GM18498 (cell line): ENCODE measurements around the gene CA12.
"Not testable (repeated sequence)": the region's sequence is repeated elsewhere in the genome, so short reads cannot be mapped to it uniquely, and the experiment has no call there.

Experiments
- ATAC-seq: cut with Tn5 transposase; IDR thresholded peaks from one replicate; pipeline ENCODE4 v1.9.1; 2021; ENCODE audit warnings: mild to moderate bottlenecking, moderate library complexity; ENCODE audit not compliant: unreplicated experiment

Gene CA12

DNA sequence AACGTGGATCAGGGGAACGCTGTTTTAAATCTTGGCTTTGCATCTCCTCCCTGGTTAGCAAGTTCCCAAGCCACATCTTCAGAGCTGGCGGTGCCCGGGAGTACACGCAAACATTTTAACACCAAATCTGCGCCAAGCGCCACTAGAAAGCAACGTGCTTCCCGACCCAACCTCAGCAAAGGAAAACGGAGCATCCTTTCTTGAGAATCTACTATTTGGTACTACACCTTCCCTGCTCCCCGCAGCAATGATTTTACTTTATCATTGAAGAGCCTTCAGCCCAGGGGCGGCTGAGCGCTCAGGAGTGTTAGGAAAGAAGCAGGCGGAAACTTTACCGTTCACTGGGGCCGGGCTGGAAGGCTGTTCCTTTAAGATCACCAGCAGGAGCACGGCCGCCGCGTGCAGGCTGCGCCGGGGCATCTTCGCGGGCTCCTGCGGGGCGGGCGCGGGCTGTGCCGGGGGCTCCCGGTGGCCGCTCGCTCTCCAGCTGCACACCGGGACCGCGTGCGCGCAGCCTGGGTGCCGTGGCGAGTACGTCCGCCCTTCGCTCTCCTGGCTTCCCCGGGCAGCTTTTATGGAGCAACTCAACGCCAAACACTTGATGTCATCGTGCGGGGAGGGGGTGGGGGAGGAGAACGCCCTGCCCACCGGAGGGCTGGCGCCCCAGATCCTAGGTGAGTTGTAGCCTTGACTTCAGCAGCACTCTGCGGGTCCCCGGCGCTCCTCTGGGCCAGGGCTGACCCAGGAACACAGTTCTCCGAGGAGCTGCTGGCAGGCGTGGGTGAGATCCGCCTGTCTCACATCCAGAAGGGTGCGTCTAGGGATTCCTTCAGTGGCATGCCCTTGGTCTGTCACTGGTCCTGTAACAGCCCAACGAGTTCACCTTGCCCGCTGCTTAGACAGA is at the start of gene CA12:
Gene CA12 (minus strand): TSS at position 546 of the 904 bp plus-strand sequence. CDS start 126 bp downstream, at position 420.
- no peak for ATAC-seq

DNA sequence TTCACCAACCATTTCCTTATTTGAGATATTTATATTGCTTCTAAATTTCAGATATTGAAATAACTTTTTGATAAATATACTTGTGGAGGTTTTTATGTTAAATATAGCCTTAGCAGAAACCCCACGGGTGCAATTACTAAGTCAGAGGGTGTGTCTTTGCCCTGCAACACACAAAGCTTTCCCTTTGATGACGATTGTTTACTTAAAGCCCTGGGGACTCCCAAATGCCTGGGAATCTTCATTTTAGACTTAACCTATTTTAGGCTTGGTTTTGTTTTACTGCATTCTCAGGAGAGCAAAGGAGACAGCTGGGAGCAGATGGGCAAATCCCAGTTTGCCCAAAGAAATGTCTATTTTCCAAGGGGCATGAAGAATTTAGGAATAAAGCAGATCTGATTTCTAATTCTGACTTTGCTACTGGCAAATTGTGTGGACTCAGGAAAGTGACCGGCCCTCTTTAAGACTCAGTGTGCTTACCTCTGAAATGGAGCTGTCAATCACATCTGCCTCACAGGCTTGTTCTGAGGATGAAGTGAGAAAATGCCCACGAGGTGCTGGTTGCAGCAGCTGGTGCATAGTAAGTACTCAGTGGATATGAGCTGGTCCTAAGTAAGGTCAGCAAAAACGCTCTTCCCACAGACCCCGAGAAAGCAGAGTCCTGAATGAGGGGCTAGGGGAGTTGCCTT is 49.3 kb upstream of the CA12 start:
- no peak for ATAC-seq

DNA sequence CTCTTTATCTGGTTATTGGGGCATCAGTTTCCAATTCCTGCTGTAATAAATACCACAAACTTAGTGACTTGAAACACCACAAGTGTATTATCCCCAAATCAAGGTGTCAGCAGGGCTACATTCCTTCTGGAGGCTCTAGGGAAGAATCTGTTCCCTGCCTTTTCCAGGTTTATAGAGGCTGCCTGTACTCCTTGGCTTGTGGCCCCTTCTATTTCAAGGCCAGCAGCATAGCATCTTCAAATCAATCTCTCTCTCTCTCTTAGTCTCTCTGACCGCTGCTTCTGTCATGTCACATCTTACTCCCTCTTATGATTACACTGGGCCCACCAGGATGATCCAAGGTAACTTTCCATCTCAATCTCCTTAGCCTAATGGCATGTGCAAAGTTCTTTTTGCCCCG is 44.9 kb upstream of the CA12 start:
- no peak for ATAC-seq

GRCh38 chr15:63425426-63425985 is 43.9 kb upstream of the CA12 start:
- no peak for ATAC-seq

DNA sequence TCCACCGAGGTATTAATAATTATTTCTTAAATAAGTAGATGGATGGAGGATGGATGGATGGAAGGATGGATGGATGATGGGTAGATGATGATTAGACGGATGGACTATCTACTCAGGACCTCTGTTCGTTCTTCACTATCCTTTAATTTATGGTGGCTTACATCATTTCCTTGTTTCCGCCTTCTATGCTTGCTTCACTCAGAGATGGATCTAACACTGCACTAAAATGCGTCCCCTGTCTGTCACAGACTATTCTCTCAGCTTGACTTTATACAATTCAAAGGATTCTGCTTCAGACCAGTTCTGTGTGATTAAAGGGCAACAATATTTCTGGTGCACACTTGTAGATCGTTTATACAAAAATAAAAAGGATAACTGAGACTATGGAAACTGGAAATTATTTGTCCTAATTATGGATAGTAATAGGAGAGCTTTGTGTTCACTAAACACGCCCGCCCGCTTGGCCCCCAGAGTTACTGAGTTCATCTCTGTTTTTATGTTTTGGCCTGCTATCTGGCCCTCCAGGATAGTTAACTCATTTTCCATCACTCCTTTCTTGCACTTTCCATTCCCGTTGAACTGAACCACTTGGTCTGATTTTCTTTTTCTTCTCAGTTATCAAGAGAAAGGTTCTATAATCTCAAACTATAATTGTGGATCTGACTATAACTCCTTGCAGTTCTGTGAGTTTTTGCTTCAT is 41.4 kb upstream of the CA12 start:
- no peak for ATAC-seq

- ATAC-seq, result no peak
Observed at GRCh38 chr15:63421433-63421832, 39.8 kb upstream of the CA12 start.

GRCh38 chr15:63420333-63420747 is 38.7 kb upstream of the CA12 start:
- no peak for ATAC-seq

- ATAC-seq, result no peak
Observed at GRCh38 chr15:63418811-63419210, 37.2 kb upstream of the CA12 start.

DNA sequence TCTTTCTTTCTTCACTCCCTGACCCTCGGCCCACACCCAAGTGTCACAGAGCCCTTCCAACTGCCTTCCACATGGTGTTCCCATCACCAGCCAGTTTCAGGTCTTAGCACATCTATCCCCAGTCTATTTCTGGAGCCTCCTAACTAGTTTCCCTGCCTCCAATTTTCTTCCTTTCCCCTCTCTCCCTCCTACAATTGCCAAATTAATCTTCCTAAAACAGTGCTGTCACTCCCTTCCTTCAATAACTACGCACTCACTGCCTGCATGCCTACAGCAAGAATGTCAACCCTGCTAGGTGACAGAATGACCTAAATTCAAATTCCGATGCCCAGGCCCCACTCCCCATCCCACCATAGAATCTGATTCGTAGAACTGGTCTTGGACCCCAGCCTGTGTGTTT is 36.1 kb upstream of the CA12 start:
- ATAC-seq, result no peak

- not testable (repeated sequence) for ATAC-seq
Observed at GRCh38 chr15:63417274-63417673, 35.6 kb upstream of the CA12 start.

GRCh38 chr15:63414474-63415120 is 33.0 kb upstream of the CA12 start:
- no peak for ATAC-seq

GRCh38 chr15:63412551-63412950 is 30.9 kb upstream of the CA12 start:
- ATAC-seq, result no peak

DNA sequence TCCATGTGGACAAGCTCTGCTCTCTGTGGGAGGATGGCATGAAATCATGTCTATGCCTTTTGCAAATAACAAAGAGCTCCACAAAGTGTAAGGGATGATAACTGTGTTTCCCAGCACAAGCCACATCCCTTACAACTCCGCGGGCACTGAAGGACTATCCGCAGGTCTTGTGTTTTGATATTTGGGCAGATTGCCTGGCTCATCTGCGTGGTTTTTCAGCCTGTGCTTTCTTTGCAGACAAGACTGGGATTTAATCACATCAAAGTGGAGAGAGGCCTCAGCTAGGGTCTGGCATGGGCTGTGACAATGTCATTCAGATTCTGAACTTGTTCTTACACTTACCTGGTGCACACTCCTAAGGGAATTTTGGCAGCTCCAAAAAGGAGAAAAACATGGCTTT is 30.2 kb upstream of the CA12 start:
- ATAC-seq, result no peak

- no peak for ATAC-seq
Observed at GRCh38 chr15:63409179-63409578, 27.5 kb upstream of the CA12 start.

DNA sequence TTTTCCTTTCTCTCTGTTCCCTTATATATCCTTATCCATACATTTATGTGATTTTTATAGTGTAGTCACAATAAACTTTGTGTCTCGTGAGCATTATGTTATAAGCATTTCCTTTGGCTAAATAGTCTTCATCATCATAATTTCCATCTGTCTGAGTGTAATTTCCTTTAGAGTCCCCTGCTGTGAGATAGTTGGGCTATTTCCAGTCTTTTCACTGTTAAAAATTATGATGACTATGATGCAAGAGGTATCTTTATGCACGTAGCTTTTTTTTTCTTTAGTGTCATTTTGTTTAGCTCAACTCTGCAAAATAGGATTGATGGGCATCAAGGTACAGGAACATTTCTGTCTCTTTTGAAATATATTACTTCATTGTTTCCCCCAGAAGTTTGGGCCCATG is 26.9 kb upstream of the CA12 start:
- no peak for ATAC-seq

- no peak for ATAC-seq
Observed at GRCh38 chr15:63407612-63408011, 26.0 kb upstream of the CA12 start.

- ATAC-seq, result no peak
Observed at GRCh38 chr15:63405683-63406390, 24.2 kb upstream of the CA12 start.

GRCh38 chr15:63405159-63405558 is 23.5 kb upstream of the CA12 start:
- no peak for ATAC-seq

- ATAC-seq, result no peak
Observed at GRCh38 chr15:63403254-63403945, 21.8 kb upstream of the CA12 start.
